BJ (cell line): ENCODE data around the gene SLC25A26. TPM values are rescaled to one million over a fixed set of nuclear protein-coding genes. Genes with fewer than 3 reads are reported as not detected.

Experiments
- CTCF ChIA-PET: fragments of 350-600 bp; formaldehyde crosslinking; extraction: SDS; loops from one replicate; lab custom pipeline; 2021; ENCODE audit warnings: antibody characterized with exemption, inconsistent platforms; lab: Yijun Ruan, JAX
- POLR2A ChIA-PET: fragments of 300-600 bp; sonication (Branson Sonifier 250); formaldehyde crosslinking; extraction: SDS; loops from one replicate; lab custom pipeline; 2021; ENCODE audit warnings: antibody characterized with exemption; lab: Charles Lee
- DNase-seq: peaks from one replicate; pipeline ENCODE4 v3.0.0-alpha.2; 2011; ENCODE audit warnings: low read depth
- H3K27me3 ChIP-seq: 2 replicates; pipeline ENCODE4 v1.6.0; 2011; ENCODE audit warnings: low read length; ENCODE audit not compliant: control insufficient read depth, insufficient read depth
- H3K36me3 ChIP-seq: 2 replicates; pipeline ENCODE4 v1.5.1; 2011; ENCODE audit warnings: low read length; ENCODE audit not compliant: control insufficient read depth, insufficient read depth
- H3K4me3 ChIP-seq: 2 replicates; pipeline ENCODE4 v1.5.1; 2011; ENCODE audit warnings: low read depth, mild to moderate bottlenecking, control low read depth, low read length
- polyA plus RNA-seq: library from polyadenylated mRNA; depleted of rRNA; stranded (reverse); fragments of >200 nt; gene quantifications from 2 replicates; pipeline ENCODE4 v1.2.3, GENCODE V29; 2011
- TF ChIP-seq, protein P1 (sequence below): IDR thresholded peaks from 2 replicates; pipeline ENCODE4 v1.5.1; 2011; ENCODE audit warnings: low read depth, mild to moderate bottlenecking, control low read depth, inconsistent platforms, low read length, moderate library complexity; ENCODE audit not compliant: insufficient read depth

The SLC25A26 gene
- polyA plus RNA-seq, 1 experiment = 29.5 TPM

DNA sequence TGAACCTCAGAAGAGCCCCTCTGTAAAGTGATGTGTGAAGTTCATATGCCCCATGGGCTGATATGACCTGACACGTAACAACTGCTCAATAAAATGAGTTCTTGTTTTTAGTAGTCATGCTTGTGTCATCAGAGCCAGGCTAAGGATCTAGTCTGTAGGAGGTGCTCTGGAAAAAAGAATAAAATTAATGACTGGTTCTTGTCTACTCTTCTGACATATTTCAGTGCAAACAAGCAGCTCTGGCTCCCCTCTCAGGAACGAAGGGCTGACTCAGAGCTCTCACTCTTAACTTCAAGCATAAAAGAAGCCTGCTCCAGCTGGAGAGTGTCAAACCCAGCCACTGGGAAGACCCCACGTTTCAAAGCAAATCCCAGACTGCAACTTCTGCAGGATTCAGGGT lies 203.0 kb downstream of the SLC25A26 start:
- TF ChIP-seq, protein P1, sequence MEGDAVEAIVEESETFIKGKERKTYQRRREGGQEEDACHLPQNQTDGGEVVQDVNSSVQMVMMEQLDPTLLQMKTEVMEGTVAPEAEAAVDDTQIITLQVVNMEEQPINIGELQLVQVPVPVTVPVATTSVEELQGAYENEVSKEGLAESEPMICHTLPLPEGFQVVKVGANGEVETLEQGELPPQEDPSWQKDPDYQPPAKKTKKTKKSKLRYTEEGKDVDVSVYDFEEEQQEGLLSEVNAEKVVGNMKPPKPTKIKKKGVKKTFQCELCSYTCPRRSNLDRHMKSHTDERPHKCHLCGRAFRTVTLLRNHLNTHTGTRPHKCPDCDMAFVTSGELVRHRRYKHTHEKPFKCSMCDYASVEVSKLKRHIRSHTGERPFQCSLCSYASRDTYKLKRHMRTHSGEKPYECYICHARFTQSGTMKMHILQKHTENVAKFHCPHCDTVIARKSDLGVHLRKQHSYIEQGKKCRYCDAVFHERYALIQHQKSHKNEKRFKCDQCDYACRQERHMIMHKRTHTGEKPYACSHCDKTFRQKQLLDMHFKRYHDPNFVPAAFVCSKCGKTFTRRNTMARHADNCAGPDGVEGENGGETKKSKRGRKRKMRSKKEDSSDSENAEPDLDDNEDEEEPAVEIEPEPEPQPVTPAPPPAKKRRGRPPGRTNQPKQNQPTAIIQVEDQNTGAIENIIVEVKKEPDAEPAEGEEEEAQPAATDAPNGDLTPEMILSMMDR = no peak
- POLR2A ChIA-PET = no interaction called here
- DNase-seq = no peak
- Histone ChIP-seq H3K27me3 (no peaks in the 10 kb centered on the region), H3K4me3 (no peak overlapping the region), H3K36me3 (no peaks in the 10 kb centered on the region)
- CTCF ChIA-PET = interaction anchor here (0.9 to 1.9 kb wide), 5 partner anchors 9 to 398 kb away, joined by 3 to 10 read pairs (median 5); no protein-coding TSS in a partner anchor

DNA sequence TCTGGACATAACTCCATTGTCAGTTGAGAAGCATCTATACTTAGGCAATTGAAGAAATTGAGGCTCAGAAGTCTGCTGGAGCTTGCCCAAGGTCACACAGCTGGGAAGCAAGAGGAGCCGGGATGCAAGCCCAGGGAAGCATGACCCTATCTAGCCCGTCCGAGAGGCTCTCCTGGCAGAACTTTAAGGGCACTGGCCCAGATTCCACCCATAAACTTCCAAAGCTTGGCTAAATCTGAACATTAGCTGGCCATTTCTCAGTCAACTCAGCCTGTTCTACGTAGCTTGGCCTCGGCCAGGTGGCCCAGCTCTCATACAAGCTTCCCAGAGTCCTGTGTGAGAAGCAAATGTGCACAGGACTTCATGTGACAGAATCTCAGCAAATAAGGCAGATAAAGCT lies 204.2 kb downstream of the SLC25A26 start:
- ChIA-PET POLR2A (interaction anchor here (0.5 to 0.6 kb wide), 2 partner anchors 63 to 841 kb away, joined by 3 to 12 read pairs; no protein-coding TSS in a partner anchor), CTCF (interaction anchor here (1.0 to 1.5 kb wide), 4 partner anchors 17 to 397 kb away, joined by 3 to 6 read pairs (median 5); no protein-coding TSS in a partner anchor)
- Histone ChIP-seq H3K27me3 (no peaks in the 10 kb centered on the region), H3K36me3 (no peaks in the 10 kb centered on the region), H3K4me3 (no peak overlapping the region)
- DNase-seq = no peak
- TF ChIP-seq, protein P1 = no peak

DNA sequence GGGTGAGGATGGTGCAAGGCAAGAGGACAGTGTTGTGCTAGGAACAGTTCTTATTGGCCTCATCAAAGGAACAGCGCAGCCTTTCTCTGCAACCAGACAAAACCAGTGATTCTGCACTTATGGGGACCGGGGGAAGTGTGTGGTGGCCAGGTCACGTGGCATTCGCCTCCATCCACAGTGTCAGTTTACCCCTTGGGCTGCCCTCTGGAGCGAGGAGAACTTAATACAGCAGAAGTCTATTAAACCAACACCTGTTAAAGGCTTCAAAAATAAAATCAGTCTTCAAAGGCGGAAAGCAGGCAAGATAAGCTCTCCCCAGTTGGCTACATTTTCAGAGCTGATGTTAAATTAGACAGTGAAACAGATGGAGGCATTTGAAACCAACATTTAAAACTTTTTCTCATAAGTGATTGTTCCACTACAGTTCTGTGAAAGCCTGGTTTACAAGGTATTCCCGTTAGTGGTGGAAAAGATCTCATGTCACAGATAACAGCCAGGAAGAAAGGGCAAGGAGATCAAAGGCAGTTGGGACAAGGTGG lies 204.8 kb downstream of the SLC25A26 start:
- TF ChIP-seq, protein P1 = no peak
- ChIA-PET POLR2A (interaction anchor here (0.6 kb wide), 1 partner anchor 62 kb away, joined by 3 read pairs; no protein-coding TSS in a partner anchor), CTCF (interaction anchor here (1.0 to 1.5 kb wide), 3 partner anchors 17 to 44 kb away, joined by 3 to 6 read pairs (median 5); no protein-coding TSS in a partner anchor)
- H3K4me3 ChIP-seq = no peak overlapping the region
- no peaks in the 10 kb centered on the region for H3K36me3 ChIP-seq
- H3K27me3 ChIP-seq = no peaks in the 10 kb centered on the region
- no peak for DNase-seq

DNA sequence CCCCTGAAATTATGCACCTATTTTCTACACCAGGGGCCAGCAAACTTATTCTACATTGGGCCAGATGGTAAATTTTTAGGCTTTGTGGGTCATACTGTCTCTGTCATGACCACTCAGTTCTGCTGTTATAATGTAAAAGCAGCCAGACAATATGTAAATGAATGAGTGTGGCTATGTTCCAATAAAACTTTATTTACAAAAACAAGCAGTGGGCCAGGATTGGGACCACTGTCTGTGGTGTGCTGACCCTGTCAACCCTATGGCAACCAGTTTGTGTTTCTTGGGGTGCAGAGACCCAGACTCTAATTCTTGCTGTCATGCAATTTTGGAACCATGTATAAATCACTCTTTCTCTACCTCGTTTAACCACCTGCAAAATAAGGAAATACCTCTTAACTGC lies 205.3 kb downstream of the SLC25A26 start:
- POLR2A ChIA-PET = no interaction called here
- CTCF ChIA-PET = interaction anchor here (1.5 kb wide), 1 partner anchor 18 kb away, joined by 6 read pairs; no protein-coding TSS in a partner anchor
- DNase-seq = no peak

DNA sequence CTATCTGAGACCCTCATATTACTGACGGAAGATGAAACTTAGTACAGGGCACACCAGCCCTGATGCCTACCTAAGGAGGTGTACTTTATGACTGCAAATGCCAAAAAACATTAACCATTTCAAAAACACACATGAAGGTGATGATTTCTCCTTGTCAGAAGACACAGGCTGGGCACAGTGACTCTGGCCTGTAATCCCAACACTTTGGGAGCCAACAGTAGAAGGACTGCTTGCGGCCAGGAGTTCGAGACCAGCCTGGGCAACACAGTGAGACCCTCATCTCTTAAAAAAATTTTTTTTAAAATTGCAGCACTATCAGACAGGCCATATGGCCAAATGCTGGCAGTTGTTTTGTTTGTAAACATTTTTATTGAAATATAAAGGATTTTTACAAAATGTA lies 206.6 kb downstream of the SLC25A26 start:
- TF ChIP-seq, protein P1 = no peak
- ChIA-PET POLR2A (no interaction called here), CTCF (interaction anchor here (2.1 kb wide), 1 partner anchor 20 kb away, joined by 9 read pairs; no protein-coding TSS in a partner anchor)
- no peaks in the 10 kb centered on the region for H3K36me3 ChIP-seq
- H3K27me3 ChIP-seq = no peaks in the 10 kb centered on the region
- H3K4me3 ChIP-seq = no peak overlapping the region
- no peak for DNase-seq

More for the DNA sequence above, 205.3 kb downstream of the SLC25A26 start:
- Histone ChIP-seq H3K4me3 (no peak overlapping the region), H3K27me3 (no peaks in the 10 kb centered on the region), H3K36me3 (no peaks in the 10 kb centered on the region)
- TF ChIP-seq, protein P1 = no peak
